Stomach smooth muscle (tissue), 2 donors: ENCODE results near the gene SYNCRIP.
"Not testable (repeated sequence)": the region's sequence is repeated elsewhere in the genome, so short reads cannot be mapped to it uniquely, and the experiment has no call there.

Experiments
- H3K27ac ChIP-seq: one replicate; pipeline ENCODE4 v1.7.0; 2013; ENCODE audit warnings: mild to moderate bottlenecking, low read length, inconsistent platforms
- H3K27me3 ChIP-seq, 2 donors: one replicate each; pipeline ENCODE4 v1.7.0; 2013; ENCODE audit warnings: low read length in 2 of 2; ENCODE audit not compliant: insufficient read depth in 2 of 2, control insufficient read depth in 1 of 2
- H3K36me3 ChIP-seq, 2 donors: one replicate each; pipeline ENCODE4 v1.7.0; 2013; ENCODE audit warnings: low read length in 2 of 2; ENCODE audit not compliant: control insufficient read depth in 2 of 2, insufficient read depth in 2 of 2
- H3K4me1 ChIP-seq: one replicate; pipeline ENCODE4 v1.7.0; 2013; ENCODE audit warnings: low read length; ENCODE audit not compliant: control insufficient read depth, insufficient read depth
- H3K4me3 ChIP-seq, 2 donors: one replicate each; pipeline ENCODE4 v1.7.0; 2013; ENCODE audit warnings: low read length in 2 of 2
- H3K9ac ChIP-seq, 2 donors: one replicate each; pipeline ENCODE4 v1.7.0; 2013; ENCODE audit warnings: low read length in 2 of 2, mild to moderate bottlenecking in 1 of 2
- H3K9me3 ChIP-seq, 2 donors: one replicate each; pipeline ENCODE4 v1.7.0; 2013; ENCODE audit warnings: low read length in 2 of 2; ENCODE audit not compliant: control insufficient read depth in 2 of 2
- donor health status: healthy.
- donor health status: Pancreatic carcinoma.

SYNCRIP gene

DNA sequence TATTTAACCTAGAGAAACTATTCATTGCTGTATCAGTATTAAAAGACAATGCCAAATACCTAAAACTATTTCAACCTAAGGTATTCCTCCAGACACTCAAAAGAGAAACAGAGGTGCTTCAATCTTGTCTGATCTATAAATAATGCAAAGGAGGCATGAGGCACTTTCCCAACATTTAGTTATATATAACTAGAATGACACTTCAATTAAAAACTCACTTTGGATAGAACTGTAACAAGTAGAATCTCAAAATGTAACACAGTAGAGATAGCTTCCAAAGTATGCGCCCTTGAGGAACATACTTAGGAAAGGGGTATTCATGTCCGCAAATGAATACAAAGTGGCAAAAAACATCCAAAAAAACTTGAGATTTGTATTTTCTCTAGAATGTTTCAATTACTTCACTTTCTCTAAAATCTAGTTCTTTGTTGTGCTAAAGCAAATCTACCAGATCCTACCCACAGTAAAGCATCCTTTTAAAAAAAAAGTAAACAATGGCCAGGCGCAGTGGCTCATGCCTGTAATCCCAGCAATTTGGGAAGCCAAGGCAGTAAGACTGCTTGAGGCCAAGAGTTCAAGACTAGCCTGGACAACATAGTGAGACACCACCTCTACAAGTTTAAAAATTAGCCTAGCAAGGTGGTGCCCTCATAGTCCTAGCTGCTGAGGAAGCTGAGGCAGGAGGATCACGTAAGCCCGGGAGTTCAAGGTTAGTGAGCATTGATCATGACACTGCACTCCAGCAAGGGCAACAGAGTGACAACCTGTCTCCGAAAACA is 10.3 kb downstream of the SYNCRIP start:
- Histone ChIP-seq H3K9me3 (no peaks in the 10 kb centered on the region), H3K9ac (no peak overlapping the region), H3K36me3 (peaks cover 29 to 52% of the 10 kb centered on the region in 2 donors), H3K4me3 (no peak overlapping the region), H3K27me3 (no peaks in the 10 kb centered on the region), H3K4me1 (no peaks in the 10 kb centered on the region), H3K27ac (no peak overlapping the region)

DNA sequence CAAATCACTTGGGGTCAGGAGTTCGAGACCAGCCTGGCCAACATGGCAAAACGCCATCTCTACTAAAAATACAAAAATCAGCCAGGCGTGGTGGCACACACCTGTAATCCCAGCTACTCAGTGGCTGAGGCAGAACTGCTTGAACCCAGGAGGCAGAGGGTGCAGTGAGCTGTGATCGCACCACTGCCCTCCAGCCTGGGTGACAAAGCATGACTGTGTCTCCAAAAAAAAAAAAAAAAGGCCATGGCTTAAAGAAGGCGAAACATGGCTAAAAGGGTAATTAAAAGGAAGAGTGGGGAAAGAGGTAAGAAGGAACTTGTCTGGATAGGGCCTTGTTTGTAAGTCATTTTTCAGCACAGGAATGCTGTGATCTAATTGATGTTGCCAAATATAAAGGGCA is 11.6 kb downstream of the SYNCRIP start:
- not testable (repeated sequence) for H3K4me3 ChIP-seq, H3K4me1 ChIP-seq, H3K27ac ChIP-seq, H3K9ac ChIP-seq, H3K9me3 ChIP-seq, H3K27me3 ChIP-seq
- peaks cover 33 to 50% of the 10 kb centered on the region in 2 donors for H3K36me3 ChIP-seq

DNA sequence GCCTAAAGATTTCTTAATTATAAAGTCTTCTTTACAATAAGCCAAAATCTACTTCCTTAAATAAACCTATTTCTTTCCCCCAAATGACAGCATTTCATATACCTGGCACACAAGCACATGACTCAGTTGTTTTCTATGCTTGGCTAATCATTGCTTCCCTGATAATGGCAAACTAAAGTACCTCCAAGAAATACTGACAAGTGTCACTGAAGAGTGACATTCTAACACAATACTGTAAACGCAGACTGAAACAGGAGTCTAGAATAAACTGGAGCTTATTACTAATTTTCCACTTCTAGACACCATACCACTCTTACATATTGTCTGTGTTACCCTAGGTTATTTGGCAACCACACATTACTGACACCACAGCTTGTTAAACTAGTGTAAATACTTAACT is 14.3 kb downstream of the SYNCRIP start:
- no peaks in the 10 kb centered on the region for H3K4me1 ChIP-seq
- no peak overlapping the region for H3K9ac ChIP-seq
- H3K27me3 ChIP-seq: no peaks in the 10 kb centered on the region
- H3K9me3 ChIP-seq: no peaks in the 10 kb centered on the region
- H3K4me3 ChIP-seq: no peak overlapping the region
- H3K27ac ChIP-seq: no peak overlapping the region
- peaks cover 12 to 35% of the 10 kb centered on the region in 2 donors for H3K36me3 ChIP-seq

DNA sequence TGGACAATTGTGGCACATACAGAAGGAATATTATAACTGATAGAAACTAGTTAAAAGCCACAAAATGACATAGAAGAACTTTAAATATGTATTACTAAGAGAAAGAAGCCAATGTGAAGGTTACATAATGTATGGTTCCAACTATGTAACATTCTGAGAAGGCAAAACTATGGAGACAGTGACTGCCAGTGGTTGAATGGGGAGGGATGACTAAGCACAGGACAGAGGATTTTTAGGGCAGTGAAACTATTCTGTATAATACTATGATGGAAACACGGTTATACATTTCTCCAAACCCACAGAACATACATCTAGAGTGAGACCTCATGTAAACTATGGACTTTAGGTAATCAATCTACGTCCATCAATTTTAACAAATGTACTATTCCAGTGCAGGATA is 22.4 kb downstream of the SYNCRIP start:
- H3K27ac ChIP-seq: no peak overlapping the region
- no peaks in the 10 kb centered on the region for H3K9me3 ChIP-seq
- no peaks in the 10 kb centered on the region for H3K27me3 ChIP-seq
- no peak overlapping the region for H3K4me3 ChIP-seq
- no peaks in the 10 kb centered on the region for H3K4me1 ChIP-seq
- H3K9ac ChIP-seq: no peak overlapping the region
- peaks cover 29 to 33% of the 10 kb centered on the region in 2 donors for H3K36me3 ChIP-seq

DNA sequence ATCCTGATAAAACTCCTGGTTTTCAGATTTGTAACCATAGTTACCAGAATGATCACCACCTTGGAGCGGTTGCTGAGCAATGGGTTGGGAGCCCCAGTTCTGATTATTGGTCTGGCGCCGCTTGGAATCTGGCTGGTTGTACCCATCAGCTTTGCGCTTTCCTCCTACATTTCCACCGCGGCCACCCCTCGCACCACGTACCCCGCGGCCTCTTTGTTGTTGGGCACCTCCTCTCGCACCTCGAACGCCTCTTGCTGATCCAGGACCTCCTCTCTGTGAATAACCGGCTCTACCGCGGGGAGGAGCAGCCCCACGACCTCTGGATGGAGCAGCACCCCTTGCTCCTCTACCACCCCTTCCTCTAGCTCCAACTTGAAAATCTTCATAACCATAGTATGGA is 27.9 kb downstream of the SYNCRIP start:
- Histone ChIP-seq H3K36me3 (peaks cover 30 to 44% of the 10 kb centered on the region in 2 donors), H3K9ac (no peak overlapping the region), H3K4me3 (no peak overlapping the region), H3K4me1 (no peaks in the 10 kb centered on the region), H3K27me3 (no peaks in the 10 kb centered on the region), H3K9me3 (no peaks in the 10 kb centered on the region), H3K27ac (no peak overlapping the region)

DNA sequence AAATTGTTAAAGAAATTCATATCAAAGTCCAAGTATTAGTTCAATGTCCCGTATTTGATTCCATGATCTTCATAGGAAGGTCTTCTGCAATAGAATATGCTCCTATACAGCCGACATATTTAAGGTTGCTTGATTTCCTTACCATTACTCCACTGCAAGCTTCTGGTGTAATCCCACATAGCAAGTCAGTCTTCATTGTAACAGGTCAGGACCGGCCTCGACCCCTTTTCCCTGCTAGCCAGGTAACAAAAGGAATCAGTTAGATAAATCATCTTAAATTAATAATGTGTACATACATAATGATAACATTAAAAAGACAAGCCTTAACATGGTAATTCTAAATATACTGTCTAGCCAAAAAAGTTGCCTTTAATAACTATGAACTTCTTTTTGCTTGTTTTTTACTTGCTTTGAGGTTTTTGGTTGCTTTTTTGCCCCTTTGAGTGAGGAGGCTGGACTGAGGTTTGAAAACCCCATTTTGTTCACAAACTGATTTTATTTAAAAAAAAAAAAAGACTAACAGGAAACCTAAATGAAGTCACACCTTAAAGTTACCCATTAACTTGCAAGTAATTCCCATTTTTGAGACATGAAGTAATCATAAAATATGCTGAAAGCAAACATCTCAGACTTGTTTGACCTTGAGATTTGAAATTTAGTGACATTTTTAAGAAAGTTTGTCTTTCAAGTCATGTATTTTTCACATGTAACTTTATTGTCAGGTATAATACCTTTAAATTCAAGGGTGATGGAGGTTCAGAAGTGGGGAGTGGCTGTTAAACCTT is 29.8 kb downstream of the SYNCRIP start:
- H3K4me3 ChIP-seq: no peak overlapping the region
- H3K36me3 ChIP-seq: peaks cover 30 to 41% of the 10 kb centered on the region in 2 donors
- no peak overlapping the region for H3K9ac ChIP-seq
- H3K27me3 ChIP-seq: no peaks in the 10 kb centered on the region
- no peak overlapping the region for H3K27ac ChIP-seq
- H3K9me3 ChIP-seq: no peaks in the 10 kb centered on the region
- H3K4me1 ChIP-seq: no peaks in the 10 kb centered on the region

DNA sequence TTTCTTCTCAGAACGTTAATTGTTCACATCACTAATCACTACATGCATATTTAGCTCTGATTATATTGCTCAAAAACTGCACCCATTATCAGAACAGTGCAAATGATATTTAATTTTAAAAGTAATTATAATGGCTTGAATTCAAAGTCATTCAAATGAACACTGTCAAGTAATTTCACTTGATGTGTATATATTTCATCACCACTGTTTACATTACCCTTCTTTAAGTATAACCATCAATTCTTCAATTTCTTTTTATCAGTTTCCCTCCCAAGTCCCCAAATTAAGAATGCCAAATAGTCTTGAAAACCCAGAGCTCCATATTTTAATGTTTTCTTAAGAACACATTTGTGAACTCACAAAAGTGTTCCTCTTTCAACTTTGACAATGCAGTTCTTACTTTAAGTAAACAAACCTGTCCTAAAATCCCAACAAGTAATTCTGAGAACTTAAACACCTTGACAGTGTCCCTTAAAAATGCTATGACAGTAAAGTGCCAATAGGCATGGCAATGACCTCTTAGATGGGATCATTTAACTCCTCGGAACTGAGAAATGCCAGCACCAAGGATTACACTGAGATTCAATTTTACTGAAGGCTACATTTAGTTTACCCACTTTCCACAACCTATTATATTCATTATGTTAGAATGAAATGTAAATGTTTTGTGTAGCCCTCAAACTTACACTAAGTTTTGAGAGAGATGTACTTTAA is 32.3 kb downstream of the SYNCRIP start:
- no peak overlapping the region for H3K27ac ChIP-seq
- H3K4me1 ChIP-seq: no peaks in the 10 kb centered on the region
- no peaks in the 10 kb centered on the region for H3K27me3 ChIP-seq
- peaks cover 18 to 30% of the 10 kb centered on the region in 2 donors for H3K36me3 ChIP-seq
- no peak overlapping the region for H3K4me3 ChIP-seq
- H3K9me3 ChIP-seq: no peaks in the 10 kb centered on the region
- H3K9ac ChIP-seq: no peak overlapping the region

DNA sequence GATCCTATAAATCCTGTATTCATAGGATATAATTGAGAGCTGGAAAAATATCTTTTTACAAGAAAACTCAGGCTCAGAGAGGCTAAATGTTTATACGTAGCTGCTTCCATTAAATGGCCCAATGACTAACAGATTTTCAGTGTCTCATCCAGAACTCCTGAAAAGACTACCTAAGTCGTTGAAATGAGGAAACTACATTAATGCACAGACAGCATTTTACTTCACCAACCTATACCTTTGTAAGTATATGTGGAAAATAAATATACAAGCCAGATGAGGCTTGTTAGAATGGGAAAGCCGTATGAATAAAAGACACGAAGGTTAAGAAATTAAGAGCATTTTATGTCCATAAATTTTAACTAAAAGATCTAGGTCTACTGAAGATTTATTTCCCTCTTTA is 40.6 kb downstream of the SYNCRIP start:
- Histone ChIP-seq H3K36me3 (no peaks in the 10 kb centered on the region), H3K4me1 (no peaks in the 10 kb centered on the region), H3K27me3 (no peaks in the 10 kb centered on the region), H3K9me3 (no peaks in the 10 kb centered on the region), H3K9ac (no peak overlapping the region), H3K27ac (no peak overlapping the region), H3K4me3 (no peak overlapping the region)

DNA sequence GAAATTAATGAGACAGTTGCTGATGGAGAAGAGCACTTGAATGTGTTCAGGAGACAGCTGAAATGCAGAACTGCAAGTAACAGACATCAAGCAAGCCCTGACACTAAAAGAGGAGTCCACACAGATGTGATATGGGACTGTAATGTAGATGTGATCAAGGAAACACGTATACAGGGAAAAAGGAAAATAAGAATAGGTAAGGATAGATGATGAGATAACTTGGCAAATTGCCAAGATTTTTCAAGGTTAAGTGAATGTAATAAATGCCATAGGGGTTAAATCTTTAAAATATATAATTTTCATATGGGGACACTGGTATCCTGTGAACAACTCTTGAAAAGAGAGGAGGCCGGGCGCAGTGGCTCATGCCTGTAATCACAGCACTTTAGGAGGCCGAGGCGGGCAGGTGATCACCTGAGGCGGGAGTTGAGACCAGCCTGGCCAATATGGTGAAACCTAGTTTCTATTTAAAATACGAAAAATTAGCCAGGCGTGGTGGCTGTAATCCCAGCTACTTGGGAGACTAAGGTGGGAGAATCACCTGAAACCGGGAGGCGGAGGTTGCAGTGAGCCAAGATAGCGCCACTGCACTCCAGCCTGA is 41.9 kb downstream of the SYNCRIP start:
- Histone ChIP-seq H3K9ac (no peak overlapping the region), H3K27me3 (no peaks in the 10 kb centered on the region), H3K36me3 (no peaks in the 10 kb centered on the region), H3K4me1 (no peaks in the 10 kb centered on the region), H3K4me3 (no peak overlapping the region), H3K9me3 (no peaks in the 10 kb centered on the region), H3K27ac (no peak overlapping the region)

DNA sequence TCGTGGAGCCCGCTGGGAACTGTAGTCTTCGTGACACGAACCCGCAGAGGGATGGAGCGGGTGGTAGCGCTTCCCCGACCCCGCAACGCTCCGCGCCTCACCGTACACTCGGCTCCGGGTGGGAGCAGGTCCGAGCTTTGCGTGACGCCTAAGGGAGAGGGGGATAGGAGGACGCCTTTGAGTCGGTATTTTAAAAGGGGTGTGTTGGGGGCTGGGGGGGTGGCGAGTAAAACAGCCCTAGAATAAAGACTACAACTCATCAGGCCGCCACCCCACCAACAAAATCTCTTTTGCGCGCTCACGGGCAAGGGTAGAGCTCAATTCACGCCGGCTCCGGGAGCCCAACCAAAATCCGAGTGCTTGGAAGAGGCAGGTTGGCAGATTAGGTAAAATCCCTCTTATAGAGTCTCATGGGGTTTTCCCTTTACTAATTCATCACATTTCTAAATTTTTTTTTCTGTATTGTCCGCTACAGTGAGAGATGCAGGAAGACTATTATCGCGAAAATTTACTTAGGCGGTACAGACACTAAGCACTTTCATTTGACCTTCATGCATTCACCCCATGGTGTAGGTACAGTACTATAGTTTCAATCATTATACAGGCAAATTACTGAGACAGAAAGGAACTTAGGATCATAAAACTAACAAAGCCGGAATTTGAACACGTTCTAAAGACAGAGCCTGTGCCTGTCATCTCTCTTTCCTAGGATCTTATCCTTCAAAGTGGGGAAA is 48.3 kb downstream of the SYNCRIP start:
- Histone ChIP-seq H3K9me3 (no peaks in the 10 kb centered on the region), H3K36me3 (no peaks in the 10 kb centered on the region), H3K27ac (peak overlapping the region; percentile 85), H3K27me3 (no peaks in the 10 kb centered on the region), H3K4me1 (peaks cover 11% of the 10 kb centered on the region), H3K4me3 (peak overlapping the region; percentile 91 to 97), H3K9ac (peak overlapping the region; percentile 84 to 86)
